ENCODE data around the gene CFL1.
"Not testable (repeated sequence)": the region's sequence is repeated elsewhere in the genome, so short reads cannot be mapped to it uniquely, and the experiment has no call there.

CFL1 gene

GRCh38 chr11:65856689-65857499 is 1.1 kb downstream of the CFL1 start:
- DNase-seq, result peak; percentile 48

- DNase-seq, result no peak
Observed at GRCh38 chr11:65855927-65856363, 2.0 kb downstream of the CFL1 start.

DNA sequence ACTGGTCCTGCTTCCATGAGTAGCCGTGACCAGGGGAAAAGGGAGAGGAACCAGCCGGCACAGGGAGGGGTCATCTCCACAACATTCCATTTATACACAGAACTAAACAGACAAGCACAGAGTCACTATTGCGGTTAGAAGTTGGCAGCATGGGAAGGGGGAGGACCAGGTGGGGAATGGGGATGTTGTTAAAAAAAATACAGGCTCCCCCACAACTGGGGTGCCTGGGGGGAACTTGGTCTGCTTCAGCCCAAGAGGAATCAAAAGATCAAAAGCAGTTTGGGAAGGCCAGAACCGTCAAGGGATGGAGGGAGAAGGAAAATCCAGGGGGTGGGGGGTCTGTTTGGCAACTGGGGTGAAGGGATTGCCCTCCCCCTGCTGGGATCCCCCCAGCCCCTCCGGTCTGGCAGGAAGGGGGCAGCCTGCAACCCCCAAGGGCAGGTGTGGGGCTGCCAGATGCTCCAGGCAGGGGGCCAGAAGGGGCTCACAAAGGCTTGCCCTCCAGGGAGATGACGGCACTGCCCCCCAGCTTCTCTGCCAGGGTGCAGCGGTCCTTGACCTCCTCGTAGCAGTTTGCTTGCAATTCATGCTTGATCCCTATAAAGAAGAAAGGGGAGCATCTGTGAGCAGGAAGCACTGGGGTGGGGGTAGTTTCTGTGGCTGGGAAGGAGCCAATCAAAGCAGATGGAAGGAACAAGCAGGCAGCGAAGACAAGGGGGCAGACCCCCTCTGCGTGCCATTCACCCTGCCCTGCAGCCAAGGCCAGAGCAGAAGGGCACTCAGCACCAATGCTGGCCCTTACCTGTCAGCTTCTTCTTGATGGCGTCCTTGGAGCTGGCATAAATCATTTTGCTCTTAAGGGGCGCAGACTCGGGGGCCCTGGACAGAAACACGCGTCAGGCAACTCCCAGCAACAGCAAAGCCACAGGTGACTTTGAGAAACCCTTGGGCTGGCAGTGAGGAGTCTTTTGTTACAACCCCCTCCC is 2.8 kb downstream of the CFL1 start:
- no peak for DNase-seq

DNA sequence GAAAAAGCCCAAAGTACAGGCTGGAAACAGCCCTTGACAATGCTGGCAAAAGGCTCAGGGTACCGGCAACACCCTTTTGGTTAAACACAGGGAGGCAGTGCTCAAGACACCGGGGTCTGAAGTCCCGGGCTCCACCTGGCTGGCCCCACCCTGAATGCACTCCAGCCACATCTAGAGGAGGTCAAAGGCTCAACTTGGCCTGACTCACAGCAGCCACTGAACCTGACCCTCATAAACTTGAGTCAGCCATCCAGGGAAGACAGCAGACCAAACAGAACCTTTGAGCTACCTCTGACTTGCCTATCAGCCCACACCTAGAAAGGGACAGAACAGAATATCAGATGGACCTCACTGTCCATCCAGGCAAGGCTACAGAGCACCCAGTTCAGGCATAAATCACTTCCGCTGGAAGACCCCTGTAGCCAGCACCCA is 3.8 kb downstream of the CFL1 start:
- DNase-seq, result no peak

DNA sequence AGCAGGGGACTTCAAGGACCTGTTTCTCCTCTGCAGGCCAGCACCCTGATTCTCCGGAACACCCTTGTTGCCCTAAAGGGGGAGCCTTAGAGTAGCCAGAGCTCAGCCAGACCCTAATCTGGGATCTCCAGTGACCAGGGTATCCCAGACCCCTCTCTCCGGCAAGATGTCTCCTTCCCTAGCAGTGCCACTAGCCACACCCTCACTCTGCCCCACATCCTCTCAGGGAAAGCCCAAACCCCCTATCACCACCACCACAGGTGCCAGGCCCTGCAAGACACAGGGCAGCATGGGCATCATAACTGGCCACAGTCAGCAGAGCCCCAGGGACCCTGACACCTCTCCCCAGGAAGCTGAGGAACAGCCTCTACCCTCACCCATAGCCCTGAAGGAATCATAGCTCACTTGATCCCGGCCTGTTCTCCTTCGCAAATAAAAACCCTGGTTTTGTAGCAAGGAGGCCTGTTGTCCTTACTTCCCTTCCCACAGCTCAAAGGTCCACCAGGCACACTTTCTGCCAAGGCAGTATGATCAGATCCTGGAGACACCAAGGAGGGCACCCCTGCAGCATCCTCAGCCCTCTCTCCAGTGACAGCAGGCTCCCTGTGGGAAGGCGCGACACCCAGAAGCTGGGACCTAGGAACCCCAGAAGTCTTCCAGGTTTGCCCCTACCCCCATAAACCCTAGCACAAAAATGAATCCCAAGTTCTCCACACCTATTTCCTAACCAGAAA is 4.6 kb downstream of the CFL1 start:
- DNase-seq, result no peak

DNA sequence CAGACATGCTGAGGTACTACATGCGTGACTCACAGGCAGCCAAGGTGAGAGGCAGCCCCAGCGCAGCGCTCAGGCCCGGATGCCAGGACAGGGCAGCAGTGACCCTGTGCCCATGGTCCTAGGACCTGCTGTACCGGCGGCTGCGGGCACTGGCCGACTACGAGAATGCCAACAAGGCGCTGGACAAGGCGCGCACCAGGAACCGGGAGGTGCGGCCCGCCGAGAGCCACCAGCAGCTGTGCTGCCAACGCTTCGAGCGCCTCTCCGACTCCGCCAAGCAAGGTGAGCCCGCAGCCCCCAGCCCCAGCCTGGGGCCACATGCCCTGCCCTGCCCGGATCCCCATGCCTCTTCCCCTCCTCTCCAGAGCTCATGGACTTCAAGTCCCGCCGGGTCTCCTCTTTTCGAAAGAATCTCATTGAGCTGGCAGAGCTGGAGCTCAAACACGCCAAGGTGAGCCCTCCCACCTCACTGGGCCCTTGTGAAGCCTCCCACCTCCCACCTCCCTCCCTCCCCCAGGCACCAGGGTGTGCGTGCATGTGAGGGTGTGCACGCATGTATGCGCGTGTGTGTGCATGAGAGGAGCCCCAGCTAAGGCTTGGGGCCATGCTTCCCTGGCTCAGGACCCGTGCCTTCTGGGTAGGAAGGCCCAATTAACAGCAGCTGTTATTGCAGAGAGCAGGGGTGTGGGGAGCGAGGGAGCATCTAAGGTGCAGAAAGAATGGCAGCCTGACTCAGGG is 5.3 kb downstream of the CFL1 start:
- no peak for DNase-seq

DNA sequence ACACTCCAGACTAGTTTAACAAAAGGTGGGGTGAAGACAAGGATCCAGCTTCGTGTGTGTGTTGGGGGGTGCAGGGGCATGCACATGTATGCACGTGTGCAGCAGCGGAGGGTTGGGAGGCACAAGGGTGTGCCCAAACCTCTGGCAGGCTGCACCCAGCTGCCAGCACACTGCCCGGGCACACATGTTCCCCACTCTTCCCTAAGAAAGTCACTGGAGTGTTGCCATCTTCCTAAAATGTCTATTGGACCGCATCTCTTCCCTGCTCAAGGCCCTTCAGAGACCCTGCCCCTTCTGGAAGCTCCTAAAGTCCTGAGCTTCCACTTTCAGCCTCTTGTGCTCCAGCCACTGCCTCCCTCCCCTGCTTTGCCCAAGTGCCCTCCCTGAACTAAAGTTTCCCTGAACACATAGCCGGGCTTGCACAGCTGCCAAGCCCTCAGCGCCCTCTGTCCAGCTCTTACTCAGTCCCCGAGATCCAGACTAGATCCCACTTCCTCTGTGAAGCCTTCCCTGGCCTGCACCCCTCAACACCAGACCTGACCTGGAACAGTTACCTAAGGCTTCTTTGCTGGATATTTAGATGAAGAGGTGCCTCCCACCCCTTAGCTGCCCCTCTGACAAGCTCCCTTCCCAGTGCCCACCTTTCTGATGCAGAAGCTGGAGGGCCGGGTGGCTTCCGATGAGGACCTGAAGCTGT is 6.0 kb downstream of the CFL1 start:
- DNase-seq, result no peak

- no peak for DNase-seq
Observed at GRCh38 chr11:65851083-65851579, 6.8 kb downstream of the CFL1 start.

DNA sequence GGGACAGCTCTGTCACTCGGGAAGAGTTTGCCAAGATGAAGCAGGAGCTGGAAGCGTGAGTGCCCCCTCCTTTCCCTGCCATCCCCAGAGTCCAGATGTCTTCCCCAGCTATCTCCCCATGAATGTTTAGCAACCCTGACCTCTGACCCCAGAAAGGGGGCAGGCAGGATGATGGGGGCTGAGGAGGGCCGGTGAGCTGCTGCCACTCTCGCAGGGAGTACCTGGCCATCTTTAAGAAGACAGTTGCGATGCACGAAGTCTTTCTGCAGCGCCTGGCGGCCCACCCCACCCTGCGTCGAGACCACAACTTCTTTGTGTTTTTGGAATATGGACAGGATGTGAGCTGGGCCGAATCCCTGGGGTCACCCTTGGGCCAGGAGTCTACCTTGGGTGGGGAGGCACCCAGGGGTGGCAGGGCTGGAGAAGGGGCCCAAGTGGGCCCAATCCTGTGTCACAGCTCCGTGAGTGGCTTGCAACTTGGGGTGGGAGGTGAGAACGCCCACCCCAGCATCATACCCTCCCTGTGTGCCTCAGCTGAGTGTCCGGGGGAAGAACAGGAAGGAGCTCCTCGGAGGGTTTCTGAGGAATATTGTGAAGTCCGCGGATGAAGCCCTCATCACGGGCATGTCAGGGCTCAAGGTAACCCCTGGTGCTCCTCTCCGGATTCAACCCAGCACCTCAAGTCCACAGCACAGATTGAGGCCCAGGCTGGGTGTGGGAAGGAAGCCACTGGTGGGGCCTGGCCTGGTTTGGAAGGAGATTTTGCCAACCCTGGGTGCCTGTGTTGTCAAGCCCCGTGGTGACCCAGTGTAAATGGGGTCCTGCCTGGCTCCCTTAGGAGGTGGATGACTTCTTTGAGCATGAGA is 7.5 kb downstream of the CFL1 start:
- no peak for DNase-seq

- DNase-seq, result no peak
Observed at GRCh38 chr11:65849771-65850216, 8.2 kb downstream of the CFL1 start.

DNA sequence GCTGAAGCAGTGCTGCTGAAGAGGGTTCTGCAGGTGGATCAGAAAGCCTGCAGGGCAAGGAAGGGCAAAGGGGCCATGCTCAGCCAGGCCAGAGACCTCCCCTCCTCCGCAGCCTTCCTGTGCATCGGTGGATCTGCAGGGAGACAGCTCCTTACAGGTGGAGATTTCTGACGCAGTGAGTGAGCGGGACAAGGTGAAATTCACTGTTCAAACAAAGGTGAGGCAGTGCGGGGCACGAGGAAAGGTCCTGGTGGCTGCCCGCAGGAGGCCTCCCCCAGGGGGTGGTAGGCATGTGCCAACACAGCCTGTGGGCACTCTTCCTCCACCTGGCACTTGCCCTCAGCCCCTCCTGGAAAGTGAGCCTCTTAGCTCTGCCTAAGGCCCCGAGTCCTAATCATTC is 8.6 kb downstream of the CFL1 start:
- no peak for DNase-seq

GRCh38 chr11:65848693-65849092 is 9.3 kb downstream of the CFL1 start:
- DNase-seq, result not testable (repeated sequence)

DNA sequence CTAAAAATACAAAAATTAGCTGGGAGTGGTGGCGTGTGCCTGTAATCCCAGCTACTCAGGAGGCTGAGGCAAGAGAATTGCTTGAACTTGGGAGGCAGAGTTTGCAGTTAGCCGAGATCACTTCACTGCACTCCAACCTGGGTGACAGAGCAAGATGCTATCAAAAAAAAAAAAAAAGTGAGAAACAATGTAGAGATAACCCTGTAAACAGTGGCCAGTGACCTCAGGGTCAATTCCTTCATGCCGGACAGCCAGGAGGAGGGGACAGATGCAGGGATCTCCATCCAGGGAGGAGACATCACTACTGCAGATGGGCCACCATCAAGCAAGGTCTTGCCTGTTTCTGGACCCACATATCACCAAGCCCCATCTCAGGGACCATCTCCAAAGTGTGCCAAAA is 10.2 kb downstream of the CFL1 start:
- no peak for DNase-seq

DNA sequence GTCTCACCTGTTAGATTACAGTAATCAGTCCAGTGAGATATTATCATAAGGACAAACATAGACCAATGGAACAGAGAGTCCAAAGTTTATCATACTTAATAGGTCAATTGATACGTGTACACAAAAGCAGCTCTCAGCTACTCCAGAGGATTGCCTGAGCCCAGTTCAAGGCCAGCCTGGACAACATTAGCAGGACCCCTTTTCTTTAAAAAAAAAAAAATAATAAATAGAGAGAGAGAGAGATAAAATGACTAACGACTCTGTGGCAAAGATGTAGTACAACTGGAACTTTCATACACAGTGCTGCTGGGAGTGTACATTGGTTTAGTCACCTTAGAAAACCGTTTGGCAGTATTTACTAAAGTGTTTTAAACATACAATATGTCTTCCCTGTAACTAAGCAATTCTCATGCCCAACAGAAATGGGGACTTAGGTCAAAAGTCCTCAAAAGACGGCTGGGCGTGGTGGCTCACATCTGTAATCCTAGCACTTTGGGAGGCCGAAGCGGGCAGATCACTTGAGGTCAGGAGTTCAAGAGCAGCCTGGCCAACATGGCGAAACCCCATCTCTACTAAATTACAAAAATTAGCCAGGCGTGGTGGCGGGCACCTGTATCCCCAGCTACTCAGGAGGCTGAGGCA is 13.6 kb downstream of the CFL1 start:
- no peak for DNase-seq

GRCh38 chr11:65843811-65844210 is 14.2 kb downstream of the CFL1 start:
- DNase-seq, result no peak

GRCh38 chr11:65842144-65842543 is 15.8 kb downstream of the CFL1 start:
- no peak for DNase-seq

DNA sequence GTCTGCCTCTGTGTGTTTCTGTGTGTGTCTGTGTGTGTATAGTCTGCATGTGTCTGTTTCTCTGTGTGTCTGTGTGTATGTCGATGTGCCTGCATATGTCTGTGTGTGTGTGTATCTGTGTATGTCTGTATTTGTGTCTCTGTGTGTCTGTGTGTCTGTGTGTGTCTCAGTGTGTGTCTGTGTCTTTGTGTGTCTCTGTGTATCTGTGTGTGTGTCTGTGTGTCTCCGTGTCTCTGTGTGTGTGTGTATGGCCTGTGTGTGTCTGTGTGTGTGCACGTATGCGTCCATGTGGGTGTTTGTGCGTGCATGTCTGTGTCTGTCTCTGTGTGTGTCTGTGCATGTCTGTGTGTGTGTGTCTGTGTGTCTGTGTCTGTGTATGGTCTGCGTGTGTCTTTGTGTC is 23.8 kb downstream of the CFL1 start:
- no peak for DNase-seq

GRCh38 chr11:65833297-65834030 is 24.5 kb downstream of the CFL1 start, which contains the start of gene SNX32:
TSS of gene SNX32 (plus strand) at chr11:65833963. CDS start at chr11:65834066, 103 bp downstream.
- DNase-seq, result peak; percentile 93

DNA sequence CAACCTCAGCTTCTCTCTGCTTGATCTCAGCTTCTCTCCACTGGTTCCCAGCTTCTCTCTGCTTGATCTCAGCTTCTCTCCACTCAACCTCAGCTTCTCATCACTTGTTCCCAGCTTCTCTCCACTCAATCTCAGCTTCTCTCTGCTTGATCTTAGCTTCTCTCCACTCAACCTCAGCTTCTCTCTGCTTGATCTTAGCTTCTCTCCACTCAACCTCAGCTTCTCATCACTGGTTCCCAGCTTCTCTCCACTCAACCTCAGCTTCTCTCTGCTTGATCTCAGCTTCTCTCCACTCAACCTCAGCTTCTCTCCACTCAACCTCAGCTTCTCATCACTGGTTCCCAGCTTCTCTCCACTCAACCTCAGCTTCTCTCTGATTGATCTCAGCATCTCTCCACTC is 25.7 kb downstream of the CFL1 start:
- DNase-seq, result not testable (repeated sequence)
